Endothelial cell of umbilical vein (primary cell): Measurements from ENCODE around the gene TMEM151A. TPM values are rescaled to one million over a fixed set of nuclear protein-coding genes. Genes with fewer than 3 reads are reported as not detected.

ENCODE experiments used
- BruUV-seq: library from RNA; stranded (reverse); fragments of 400-500 nt; replicated peaks from 2 replicates; lab custom pipeline; 2021; lab: Mats Ljungman, UMichigan
- CTCF ChIA-PET: fragments of 300-600, 350-600 bp; sonication (Branson Sonifier 250); formaldehyde crosslinking; loops from one replicate; lab custom pipeline; 2021; ENCODE audit warnings: antibody characterized with exemption, inconsistent platforms; lab: Charles Lee
- POLR2A ChIA-PET: fragments of 300-600, 350-600 bp; sonication (Branson Sonifier 250); formaldehyde crosslinking; loops from one replicate; lab custom pipeline; 2021; ENCODE audit warnings: antibody characterized with exemption, inconsistent platforms; lab: Charles Lee
- DNase-seq: peaks from one replicate; pipeline ENCODE4 v3.0.0-alpha.2; 2011; ENCODE audit warnings: low read depth, low spot score
- FAIRE-seq: peaks from 2 replicates; lab custom pipeline; 2011; peaks lifted over from hg19 to GRCh38; lab: Jason Lieb, UNC
- H2AFZ ChIP-seq: 2 replicates; pipeline ENCODE4 v1.6.0; 2012; ENCODE audit warnings: low read depth, low read length, control low read depth, inconsistent platforms
- H3K27ac ChIP-seq: 2 replicates; pipeline ENCODE4 v1.5.1; 2011; ENCODE audit warnings: low read depth, mild to moderate bottlenecking, control low read depth, low read length, moderate library complexity; ENCODE audit not compliant: insufficient read depth
- H3K27me3 ChIP-seq, 2 experiments: 2 replicates each; pipeline versions ENCODE4 v1.6.0 to v1.6.1; 2011; ENCODE audit warnings: low read length in 2 of 2, mixed read lengths in 1 of 2; ENCODE audit not compliant: control insufficient read depth in 2 of 2, insufficient read depth in 2 of 2
- H3K36me3 ChIP-seq, 2 experiments: 2 replicates in 1 of 2; 3 replicates in 1 of 2; pipeline ENCODE4 v1.5.1; 2011; ENCODE audit warnings: low read length in 2 of 2, mild to moderate bottlenecking in 1 of 2, moderate library complexity in 1 of 2; ENCODE audit not compliant: control insufficient read depth in 2 of 2, insufficient read depth in 2 of 2; ENCODE audit errors: extremely low read depth in 1 of 2
- H3K4me1 ChIP-seq: 3 replicates; pipeline ENCODE4 v1.5.1; 2011; ENCODE audit warnings: mild to moderate bottlenecking, low read length; ENCODE audit not compliant: control insufficient read depth, insufficient read depth; ENCODE audit errors: extremely low read depth
- H3K4me2 ChIP-seq: 2 replicates; pipeline ENCODE4 v1.6.1; 2011; ENCODE audit warnings: low read length, control low read depth, mixed read lengths; ENCODE audit not compliant: insufficient read depth
- H3K4me3 ChIP-seq, 3 experiments: fragments of 200-600 bp in 1 of 3; sonication (generic), shearing (Covaris generic) in 1 of 3; replicated peaks in 1 of 3; 2 replicates each; pipeline ENCODE4 v1.5.1; 2011 to 2016; ENCODE audit warnings: control low read depth in 3 of 3, low read length in 3 of 3, mild to moderate bottlenecking in 2 of 3, inconsistent platforms in 1 of 3, low read depth in 1 of 3, moderate library complexity in 1 of 3; ENCODE audit not compliant: insufficient read depth in 1 of 3
- H3K79me2 ChIP-seq: 2 replicates; pipeline ENCODE4 v1.6.0; 2012; ENCODE audit warnings: low read length, inconsistent platforms; ENCODE audit not compliant: control insufficient read depth, insufficient read depth
- H3K9ac ChIP-seq: replicated peaks from 2 replicates; pipeline ENCODE3; 2011; ENCODE audit warnings: low read length, control low read depth; ENCODE audit not compliant: insufficient read depth; ENCODE audit errors: extremely low read depth
- H3K9me1 ChIP-seq: replicated peaks from 3 replicates; pipeline ENCODE4 v1.6.0; 2011; ENCODE audit warnings: mild to moderate bottlenecking, low read length; ENCODE audit not compliant: control insufficient read depth, insufficient read depth; ENCODE audit errors: extremely low read depth
- H3K9me3 ChIP-seq: replicated peaks from 2 replicates; pipeline ENCODE4 v1.5.1; 2012; ENCODE audit warnings: low read length, inconsistent platforms; ENCODE audit not compliant: control insufficient read depth, insufficient read depth
- H4K20me1 ChIP-seq: replicated peaks from 2 replicates; pipeline ENCODE3; 2011; ENCODE audit warnings: mild to moderate bottlenecking, low read length; ENCODE audit not compliant: control insufficient read depth, insufficient read depth; ENCODE audit errors: extremely low read depth
- EZH2 ChIP-seq: IDR thresholded peaks from 2 replicates; pipeline ENCODE4 v1.6.1; 2012; ENCODE audit warnings: borderline replicate concordance, low read depth, mild to moderate bottlenecking, moderate library complexity, low read length, inconsistent platforms; ENCODE audit not compliant: severe bottlenecking
- FOS ChIP-seq: IDR thresholded peaks from 2 replicates; pipeline ENCODE4 v1.6.1; 2011; ENCODE audit warnings: mild to moderate bottlenecking, low read length, moderate library complexity, borderline replicate concordance; ENCODE audit not compliant: insufficient read depth
- GATA2 ChIP-seq: IDR thresholded peaks from 2 replicates; pipeline ENCODE4 v1.7.0; 2011; ENCODE audit warnings: low read depth, mild to moderate bottlenecking, moderate library complexity, mixed read lengths, low read length; ENCODE audit not compliant: insufficient read length, insufficient read depth
- JUN ChIP-seq: IDR thresholded peaks from 2 replicates; pipeline ENCODE4 v1.6.1; 2011; ENCODE audit warnings: borderline replicate concordance, low read depth; ENCODE audit not compliant: insufficient read length, insufficient read depth
- MYC ChIP-seq: IDR thresholded peaks from one replicate; pipeline ENCODE4 v1.6.1; 2011; ENCODE audit warnings: mild to moderate bottlenecking, low read depth, low read length
- POLR2A ChIP-seq: IDR thresholded peaks from 2 replicates; pipeline ENCODE4 v1.6.1; 2012; ENCODE audit warnings: low read depth, mild to moderate bottlenecking, control low read depth, low read length
- POLR2AphosphoS5 ChIP-seq: IDR thresholded peaks from 2 replicates; pipeline ENCODE4 v1.6.1; 2012; ENCODE audit warnings: low read depth, mild to moderate bottlenecking, control low read depth, low read length, moderate library complexity; ENCODE audit not compliant: insufficient read depth
- dilution Hi-C: fragments of 300-500 bp; cut with MboI; formaldehyde crosslinking; loops from one replicate; pipeline ENCODE4 v1.15.0; 2019; ENCODE audit warnings: low sequenced_read_pairs; ENCODE audit not compliant: extremely low pct_ligation_motif_present
- intact Hi-C: fragments of 100-400 bp; cut with micrococcal nuclease; formaldehyde crosslinking; loops from one replicate; pipeline ENCODE4 v1.10.0; 2022
- polyA plus RNA-seq, 4 experiments: library from polyadenylated mRNA; depleted of rRNA in 3 of 4; stranded (reverse) in 3 of 4; unstranded in 1 of 4; fragments of >200 nt; gene quantifications; 2 replicates each; pipeline versions ENCODE4 v1.2.1 to v1.2.3, GENCODE V29; 2011 to 2012; ENCODE audit warnings: missing spikeins in 1 of 4
- total RNA-seq: library from RNA; stranded (reverse); gene quantifications from 2 replicates; pipeline ENCODE4 v1.2.3, GENCODE V29; 2021
- TF ChIP-seq, protein P1 (sequence below), 2 donors: IDR thresholded peaks; 1 replicate in 1 of 2; 2 replicates in 1 of 2; pipeline ENCODE4 v1.5.1; 2011; ENCODE audit warnings: low read length in 2 of 2, mild to moderate bottlenecking in 2 of 2, moderate library complexity in 2 of 2, control low read depth in 1 of 2, inconsistent platforms in 1 of 2, low read depth in 1 of 2; ENCODE audit not compliant: insufficient read depth in 1 of 2; ENCODE audit errors: extremely low read depth in 1 of 2
- TF ChIP-seq, protein P2 (sequence below): IDR thresholded peaks from 2 replicates; pipeline ENCODE4 v1.6.1; 2011; ENCODE audit not compliant: insufficient read depth, insufficient read length

TMEM151A gene
- total and polyA plus RNA-seq, 2 donors (not counting 3 experiments of a cell fraction or from before 2014, with no cell fraction given), result not detected

DNA sequence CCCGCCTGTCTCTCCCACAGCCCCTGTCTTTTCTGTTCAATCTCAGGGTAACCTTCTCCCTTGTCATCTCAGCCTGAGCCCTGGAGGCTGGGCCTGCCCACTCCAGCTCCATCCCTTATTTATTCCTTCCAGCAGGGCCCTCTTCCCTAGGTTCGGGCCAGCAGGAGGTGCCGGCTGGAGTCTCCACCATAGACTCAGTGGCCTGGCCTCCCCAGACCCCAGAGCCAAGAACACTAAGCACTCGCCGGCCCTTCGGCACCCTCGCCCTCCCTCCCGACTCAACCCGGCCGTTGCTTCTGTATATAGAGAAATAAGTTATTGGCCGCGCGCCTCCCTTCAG is 24.7 kb upstream of the TMEM151A start:
- DNase-seq (no peak), FAIRE-seq (peak; percentile 47)
- POLR2A ChIA-PET, result interaction anchor here (1.6 kb wide), 2 partner anchors 9 to 22 kb away, joined by 5 to 12 read pairs; partner anchors contain the start of gene YIF1A
- Histone ChIP-seq H3K27ac (no peak overlapping the region), H3K4me3 (peak overlapping the region in 2 of 3 experiments; percentile 37 to 46), H3K27me3 (no peaks in the 10 kb centered on the region), H3K4me1 (peaks cover 12% of the 10 kb centered on the region), H3K9ac (peak overlapping the region; percentile 22), H3K79me2 (peaks cover 28% of the 10 kb centered on the region), H3K4me2 (peak overlapping the region; percentile 70), H2AFZ (peak overlapping the region; percentile 56), H3K36me3 (peaks cover under 1 to 28% of the 10 kb centered on the region in 2 experiments), H3K9me1 (no peaks in the 10 kb centered on the region), H3K9me3 (no peaks in the 10 kb centered on the region), H4K20me1 (no peaks in the 10 kb centered on the region)
- no TSS peak for BruUV-seq
- TF ChIP-seq, protein P1, sequence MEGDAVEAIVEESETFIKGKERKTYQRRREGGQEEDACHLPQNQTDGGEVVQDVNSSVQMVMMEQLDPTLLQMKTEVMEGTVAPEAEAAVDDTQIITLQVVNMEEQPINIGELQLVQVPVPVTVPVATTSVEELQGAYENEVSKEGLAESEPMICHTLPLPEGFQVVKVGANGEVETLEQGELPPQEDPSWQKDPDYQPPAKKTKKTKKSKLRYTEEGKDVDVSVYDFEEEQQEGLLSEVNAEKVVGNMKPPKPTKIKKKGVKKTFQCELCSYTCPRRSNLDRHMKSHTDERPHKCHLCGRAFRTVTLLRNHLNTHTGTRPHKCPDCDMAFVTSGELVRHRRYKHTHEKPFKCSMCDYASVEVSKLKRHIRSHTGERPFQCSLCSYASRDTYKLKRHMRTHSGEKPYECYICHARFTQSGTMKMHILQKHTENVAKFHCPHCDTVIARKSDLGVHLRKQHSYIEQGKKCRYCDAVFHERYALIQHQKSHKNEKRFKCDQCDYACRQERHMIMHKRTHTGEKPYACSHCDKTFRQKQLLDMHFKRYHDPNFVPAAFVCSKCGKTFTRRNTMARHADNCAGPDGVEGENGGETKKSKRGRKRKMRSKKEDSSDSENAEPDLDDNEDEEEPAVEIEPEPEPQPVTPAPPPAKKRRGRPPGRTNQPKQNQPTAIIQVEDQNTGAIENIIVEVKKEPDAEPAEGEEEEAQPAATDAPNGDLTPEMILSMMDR (IDR thresholded peaks at IDR 0.05; ENCODE audit: extremely low read depth in 1 of 2, insufficient read depth in 1 of 2, low read depth in 1 of 2, low read length in 2 of 2), result no peak
- TF ChIP-seq, protein P2, sequence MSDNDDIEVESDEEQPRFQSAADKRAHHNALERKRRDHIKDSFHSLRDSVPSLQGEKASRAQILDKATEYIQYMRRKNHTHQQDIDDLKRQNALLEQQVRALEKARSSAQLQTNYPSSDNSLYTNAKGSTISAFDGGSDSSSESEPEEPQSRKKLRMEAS, result no peak
- TF ChIP-seq FOS, result no peak
- no peak for TF ChIP-seq GATA2
- no peak for TF ChIP-seq EZH2
- no peak for TF ChIP-seq JUN
- TF ChIP-seq MYC, result no peak
- no peak for TF ChIP-seq POLR2A
- no peak for TF ChIP-seq POLR2AphosphoS5
- dilution Hi-C loops (no loop called here), intact Hi-C loops (loop anchor here (1.0 kb wide), 1 partner anchor 22 kb away; the partner anchor contains the start of gene YIF1A)
- CTCF ChIA-PET, result interaction anchor here (0.7 to 6.2 kb wide), 3 partner anchors 15 to 379 kb away, joined by 3 to 53 read pairs (median 3); partner anchors contain the start of gene FIBP
